Measurements from ENCODE around the gene ZNF236. TPM values are rescaled to one million over a fixed set of nuclear protein-coding genes. Genes with fewer than 3 reads are reported as not detected.
A peak's percentile ranks its signal among the peaks of the same experiment; 100 is the strongest.

Gene ZNF236
- total RNA-seq, 1 donor from 2014 or later = 11.5 TPM

DNA sequence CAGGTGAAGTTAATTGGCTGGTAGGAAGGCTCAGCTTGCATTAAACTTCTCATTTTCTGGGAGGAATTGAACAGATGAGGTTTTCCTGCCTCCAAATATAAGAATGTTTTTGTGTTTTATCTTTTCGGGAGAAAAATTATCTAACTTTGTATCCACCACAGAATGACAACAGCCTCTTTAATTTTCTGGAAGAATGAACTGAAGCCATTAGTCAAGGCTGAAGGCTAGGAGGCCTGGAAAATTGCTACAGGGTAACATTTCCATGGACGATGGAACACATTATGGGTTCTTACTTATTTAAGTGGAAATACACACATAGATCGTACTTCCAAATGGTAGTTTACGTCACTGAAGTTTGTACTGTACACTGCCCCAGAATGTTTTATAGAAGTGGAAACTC lies 28.0 kb upstream of the ZNF236 start:
- Mint-ChIP-seq H3K27ac (no peak overlapping the region), H3K27me3 (ENCODE audit: insufficient read depth, low read depth) (peaks cover 9% of the 10 kb centered on the region), H3K4me1 (no peaks in the 10 kb centered on the region), H3K4me3 (no peak overlapping the region), H3K36me3 (peaks cover 5% of the 10 kb centered on the region), H3K9me3 (peaks cover 43% of the 10 kb centered on the region)
- no peak for DNase-seq (ENCODE audit: low spot score)
- Histone ChIP-seq H4K20me1 (ENCODE audit: low read depth) (no peaks in the 10 kb centered on the region), H2AFZ (replicated peaks) (no peak overlapping the region), H3K4me1 (no peaks in the 10 kb centered on the region), H3K9ac (no peak overlapping the region), H3K4me2 (no peak overlapping the region), H3K27me3 (no peaks in the 10 kb centered on the region), H3F3A (ENCODE audit: low read depth) (no peaks in the 10 kb centered on the region), H3K36me3 (no peaks in the 10 kb centered on the region), H3K4me3 (no peak overlapping the region), H3K79me2 (ENCODE audit: low read depth) (no peaks in the 10 kb centered on the region), H3K9me3 (ENCODE audit: low read depth) (no peaks in the 10 kb centered on the region), H3K27ac (no peak overlapping the region)
- TF ChIP-seq EZH2 (IDR thresholded peaks at IDR 0.05) (no peak), EZH2phosphoT487 (IDR thresholded peaks at IDR 0.05) (no peak)
- TF ChIP-seq, protein P1, sequence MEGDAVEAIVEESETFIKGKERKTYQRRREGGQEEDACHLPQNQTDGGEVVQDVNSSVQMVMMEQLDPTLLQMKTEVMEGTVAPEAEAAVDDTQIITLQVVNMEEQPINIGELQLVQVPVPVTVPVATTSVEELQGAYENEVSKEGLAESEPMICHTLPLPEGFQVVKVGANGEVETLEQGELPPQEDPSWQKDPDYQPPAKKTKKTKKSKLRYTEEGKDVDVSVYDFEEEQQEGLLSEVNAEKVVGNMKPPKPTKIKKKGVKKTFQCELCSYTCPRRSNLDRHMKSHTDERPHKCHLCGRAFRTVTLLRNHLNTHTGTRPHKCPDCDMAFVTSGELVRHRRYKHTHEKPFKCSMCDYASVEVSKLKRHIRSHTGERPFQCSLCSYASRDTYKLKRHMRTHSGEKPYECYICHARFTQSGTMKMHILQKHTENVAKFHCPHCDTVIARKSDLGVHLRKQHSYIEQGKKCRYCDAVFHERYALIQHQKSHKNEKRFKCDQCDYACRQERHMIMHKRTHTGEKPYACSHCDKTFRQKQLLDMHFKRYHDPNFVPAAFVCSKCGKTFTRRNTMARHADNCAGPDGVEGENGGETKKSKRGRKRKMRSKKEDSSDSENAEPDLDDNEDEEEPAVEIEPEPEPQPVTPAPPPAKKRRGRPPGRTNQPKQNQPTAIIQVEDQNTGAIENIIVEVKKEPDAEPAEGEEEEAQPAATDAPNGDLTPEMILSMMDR (IDR thresholded peaks at IDR 0.05) = no peak

DNA sequence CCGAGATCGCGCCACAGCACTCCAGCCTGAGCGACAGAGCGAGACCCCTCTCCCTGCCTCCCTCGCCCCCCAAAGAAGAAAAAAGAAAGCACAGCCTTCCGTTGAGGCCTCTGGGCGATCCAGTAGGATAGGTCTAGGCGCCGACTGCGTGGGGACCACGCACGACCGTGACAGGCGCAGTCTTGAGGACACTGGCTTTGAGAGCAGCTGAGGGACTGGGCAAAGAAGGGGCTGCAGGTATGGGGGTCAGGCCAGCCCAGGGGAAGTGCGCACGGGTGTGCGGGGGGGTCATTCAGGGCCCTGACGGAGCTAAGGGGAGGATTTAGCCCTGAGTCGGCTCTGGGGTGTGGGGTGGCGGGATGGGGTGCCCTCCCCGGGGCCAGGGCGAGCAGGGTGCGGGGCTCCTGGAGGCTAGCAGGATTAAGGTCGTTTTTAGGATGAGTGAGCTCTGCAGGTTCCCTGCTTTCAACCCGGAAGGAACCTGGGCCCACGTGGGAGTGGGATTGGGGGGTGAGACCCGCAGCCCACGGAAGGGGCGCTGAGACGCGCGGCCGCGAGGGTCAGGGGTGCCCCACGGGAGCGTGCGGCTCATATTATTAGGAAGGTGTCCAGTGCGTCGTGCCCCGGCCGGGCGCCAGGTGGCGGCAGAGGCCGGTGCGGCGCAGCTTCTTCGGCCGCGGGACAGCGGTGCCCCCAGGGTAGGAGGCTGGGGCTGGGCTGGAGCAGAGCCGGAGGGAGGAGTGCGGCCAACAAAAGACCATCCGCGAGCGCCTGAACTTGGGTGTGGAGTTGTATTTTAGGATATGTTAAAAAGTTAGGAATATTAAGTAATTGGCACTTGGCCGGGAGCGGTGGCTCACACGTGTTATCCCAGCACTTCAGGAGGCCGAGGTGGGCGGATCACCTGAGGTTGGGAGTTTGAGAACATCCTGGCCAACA lies 20.5 kb upstream of the ZNF236 start:
- DNase-seq (ENCODE audit: low spot score) = peak; percentile 70
- peaks cover 10% of the 10 kb centered on the region for H3K27me3 ChIP-seq
- H3F3A ChIP-seq (ENCODE audit: low read depth) = no peaks in the 10 kb centered on the region
- H3K4me3 ChIP-seq = peak overlapping the region; percentile 42
- H3K27ac ChIP-seq = no peak overlapping the region
- no peaks in the 10 kb centered on the region for H3K4me1 ChIP-seq
- H2AFZ ChIP-seq (replicated peaks) = peak overlapping the region; percentile 84
- Mint-ChIP-seq H3K27me3 (ENCODE audit: insufficient read depth, low read depth) (peaks cover 7% of the 10 kb centered on the region), H3K9me3 (peaks cover 12% of the 10 kb centered on the region), H3K36me3 (no peaks in the 10 kb centered on the region), H3K27ac (no peak overlapping the region), H3K4me1 (peaks cover 5% of the 10 kb centered on the region), H3K4me3 (peak overlapping the region; percentile 74)
- H3K36me3 ChIP-seq = no peaks in the 10 kb centered on the region
- H3K79me2 ChIP-seq (ENCODE audit: low read depth) = no peaks in the 10 kb centered on the region
- TF ChIP-seq EZH2phosphoT487 (IDR thresholded peaks at IDR 0.05) = no peak
- TF ChIP-seq, protein P1 (IDR thresholded peaks at IDR 0.05) = peak; percentile 93
- no peak for TF ChIP-seq EZH2 (IDR thresholded peaks at IDR 0.05)
- H3K4me2 ChIP-seq = peak overlapping the region; percentile 74
- no peaks in the 10 kb centered on the region for H4K20me1 ChIP-seq (ENCODE audit: low read depth)
- H3K9me3 ChIP-seq (ENCODE audit: low read depth) = no peaks in the 10 kb centered on the region
- no peak overlapping the region for H3K9ac ChIP-seq

DNA sequence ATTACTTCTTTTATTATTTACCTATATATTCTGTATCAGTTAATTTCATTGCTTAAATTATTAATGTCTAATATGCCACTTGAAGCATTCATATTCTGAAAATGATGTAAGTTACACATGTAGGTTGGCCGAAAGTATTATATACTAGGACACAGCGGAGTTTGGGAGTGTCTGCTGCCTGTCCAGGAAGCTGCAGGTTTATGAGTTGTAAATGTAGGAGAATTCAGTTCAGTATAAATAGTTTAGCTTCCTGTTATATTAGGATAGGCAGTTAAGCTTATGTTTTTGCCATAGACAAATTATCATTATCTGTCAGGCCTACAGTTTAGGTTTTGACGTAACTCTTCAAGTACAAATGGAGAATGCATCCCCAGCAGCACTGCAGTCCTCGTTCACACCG lies 18.9 kb upstream of the ZNF236 start:
- Mint-ChIP-seq H3K9me3 (peaks cover 5% of the 10 kb centered on the region), H3K27ac (no peak overlapping the region), H3K36me3 (peaks cover 4% of the 10 kb centered on the region), H3K27me3 (ENCODE audit: insufficient read depth, low read depth) (peaks cover 7% of the 10 kb centered on the region), H3K4me3 (no peak overlapping the region), H3K4me1 (peaks cover 5% of the 10 kb centered on the region)
- Histone ChIP-seq H3K9ac (no peak overlapping the region), H4K20me1 (ENCODE audit: low read depth) (no peaks in the 10 kb centered on the region), H2AFZ (replicated peaks) (no peak overlapping the region), H3K36me3 (no peaks in the 10 kb centered on the region), H3K4me2 (no peak overlapping the region), H3K27ac (no peak overlapping the region), H3K4me3 (no peak overlapping the region), H3K27me3 (peaks cover 10% of the 10 kb centered on the region), H3F3A (ENCODE audit: low read depth) (no peaks in the 10 kb centered on the region), H3K9me3 (ENCODE audit: low read depth) (no peaks in the 10 kb centered on the region), H3K4me1 (no peaks in the 10 kb centered on the region), H3K79me2 (ENCODE audit: low read depth) (no peaks in the 10 kb centered on the region)
- no peak for DNase-seq (ENCODE audit: low spot score)
- TF ChIP-seq EZH2 (IDR thresholded peaks at IDR 0.05) (no peak), EZH2phosphoT487 (IDR thresholded peaks at IDR 0.05) (no peak)
- TF ChIP-seq, protein P1 (IDR thresholded peaks at IDR 0.05) = no peak

Data from neural progenitor cell (in vitro differentiated cells).